GM19397 (cell line): ENCODE measurements around the gene AGBL4.

Source experiments
- ATAC-seq: cut with Tn5 transposase; IDR thresholded peaks from one replicate; pipeline ENCODE4 v1.9.1; 2021; ENCODE audit warnings: mild to moderate bottlenecking, moderate library complexity; ENCODE audit not compliant: unreplicated experiment

Gene AGBL4

GRCh38 chr1:48916130-48917069 lies 1107.4 kb downstream of the AGBL4 start:
- no peak for ATAC-seq

- ATAC-seq: no peak
These were observed 1115.1 kb downstream of the AGBL4 start for GRCh38 chr1:48908606-48909005.

GRCh38 chr1:48906729-48907128 lies 1117.0 kb downstream of the AGBL4 start:
- ATAC-seq: no peak

GRCh38 chr1:48906164-48906563 lies 1117.6 kb downstream of the AGBL4 start:
- ATAC-seq: no peak

- ATAC-seq: no peak
These were observed 1120.5 kb downstream of the AGBL4 start for GRCh38 chr1:48903291-48903690.

- ATAC-seq: no peak
These were observed 1124.9 kb downstream of the AGBL4 start for GRCh38 chr1:48898894-48899293.

GRCh38 chr1:48889615-48890014 lies 1134.1 kb downstream of the AGBL4 start:
- no peak for ATAC-seq

- ATAC-seq: no peak
These were observed 1134.7 kb downstream of the AGBL4 start for GRCh38 chr1:48889082-48889481.

- no peak for ATAC-seq
These were observed 1136.0 kb downstream of the AGBL4 start for GRCh38 chr1:48887796-48888195.

GRCh38 chr1:48882020-48882419 lies 1141.7 kb downstream of the AGBL4 start:
- ATAC-seq: no peak

GRCh38 chr1:48878191-48878940 lies 1145.4 kb downstream of the AGBL4 start:
- no peak for ATAC-seq

- no peak for ATAC-seq
These were observed 1147.4 kb downstream of the AGBL4 start for GRCh38 chr1:48876330-48876785.

GRCh38 chr1:48875552-48876329 lies 1148.0 kb downstream of the AGBL4 start:
- no peak for ATAC-seq

- ATAC-seq: no peak
These were observed 1149.8 kb downstream of the AGBL4 start for GRCh38 chr1:48873944-48874343.

- no peak for ATAC-seq
These were observed 1153.2 kb downstream of the AGBL4 start for GRCh38 chr1:48870596-48870995.

GRCh38 chr1:48869116-48869893 lies 1154.4 kb downstream of the AGBL4 start:
- ATAC-seq: no peak

- ATAC-seq: no peak
These were observed 1158.8 kb downstream of the AGBL4 start for GRCh38 chr1:48864913-48865312.

GRCh38 chr1:48859456-48859855 lies 1164.3 kb downstream of the AGBL4 start:
- no peak for ATAC-seq

GRCh38 chr1:48858200-48858920 lies 1165.4 kb downstream of the AGBL4 start:
- no peak for ATAC-seq

GRCh38 chr1:48853006-48853405 lies 1170.7 kb downstream of the AGBL4 start:
- ATAC-seq: no peak
